ENCODE measurements around the gene MTREX. TPM values are rescaled to one million over a fixed set of nuclear protein-coding genes. Genes with fewer than 3 reads are reported as not detected.
A peak's percentile ranks its signal among the peaks of the same experiment; 100 is the strongest.

The MTREX gene
- total and polyA plus RNA-seq, 2 donors (not counting 1 experiment from before 2014, with no cell fraction given), result 7.9 to 94.0 TPM

DNA sequence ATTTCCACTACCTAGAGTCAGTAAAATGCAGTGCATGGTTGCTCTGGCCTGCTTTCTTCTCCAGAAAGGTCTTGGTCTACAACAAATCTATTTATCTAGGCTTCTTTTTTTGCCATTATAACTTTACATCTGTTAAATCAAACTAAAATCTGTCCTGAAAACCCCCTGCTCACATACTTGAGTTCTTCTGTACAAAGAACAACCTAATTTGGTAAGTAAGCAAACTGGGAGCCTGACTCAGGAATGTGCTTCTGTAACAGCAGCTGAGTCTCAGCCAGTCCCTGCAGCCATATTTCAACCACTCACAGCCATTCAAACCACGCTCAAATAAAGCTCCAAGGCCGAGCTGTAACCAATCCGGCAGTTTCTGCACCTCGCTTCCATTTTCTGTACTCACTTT, 131.2 kb downstream of the MTREX start:
- no peak for TF ChIP-seq EZH2 (IDR thresholded peaks at IDR 0.05; ENCODE audit: borderline replicate concordance, insufficient read depth, low read depth, low read length, poor library complexity, severe bottlenecking)
- TF ChIP-seq, protein P1, sequence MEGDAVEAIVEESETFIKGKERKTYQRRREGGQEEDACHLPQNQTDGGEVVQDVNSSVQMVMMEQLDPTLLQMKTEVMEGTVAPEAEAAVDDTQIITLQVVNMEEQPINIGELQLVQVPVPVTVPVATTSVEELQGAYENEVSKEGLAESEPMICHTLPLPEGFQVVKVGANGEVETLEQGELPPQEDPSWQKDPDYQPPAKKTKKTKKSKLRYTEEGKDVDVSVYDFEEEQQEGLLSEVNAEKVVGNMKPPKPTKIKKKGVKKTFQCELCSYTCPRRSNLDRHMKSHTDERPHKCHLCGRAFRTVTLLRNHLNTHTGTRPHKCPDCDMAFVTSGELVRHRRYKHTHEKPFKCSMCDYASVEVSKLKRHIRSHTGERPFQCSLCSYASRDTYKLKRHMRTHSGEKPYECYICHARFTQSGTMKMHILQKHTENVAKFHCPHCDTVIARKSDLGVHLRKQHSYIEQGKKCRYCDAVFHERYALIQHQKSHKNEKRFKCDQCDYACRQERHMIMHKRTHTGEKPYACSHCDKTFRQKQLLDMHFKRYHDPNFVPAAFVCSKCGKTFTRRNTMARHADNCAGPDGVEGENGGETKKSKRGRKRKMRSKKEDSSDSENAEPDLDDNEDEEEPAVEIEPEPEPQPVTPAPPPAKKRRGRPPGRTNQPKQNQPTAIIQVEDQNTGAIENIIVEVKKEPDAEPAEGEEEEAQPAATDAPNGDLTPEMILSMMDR (IDR thresholded peaks at IDR 0.05), result no peak
- H3K27ac Mint-ChIP-seq, result peak overlapping the region; percentile 8
- intact Hi-C loops (cut with micrococcal nuclease), result no loop called here
- Histone ChIP-seq H3K9ac (ENCODE audit: low read length) (no peak overlapping the region), H3K27ac (ENCODE audit: low read length in 2 of 2) (no peak overlapping the region), H4K20me1 (ENCODE audit: control insufficient read depth, insufficient read depth, low read length, poor library complexity, severe bottlenecking) (no peaks in the 10 kb centered on the region), H3K4me2 (replicated peaks; ENCODE audit: low read depth, low read length, poor library complexity, severe bottlenecking) (no peak overlapping the region), H3K9me3 (ENCODE audit: control extremely low read depth in 1 of 3, control insufficient read depth in 2 of 3, insufficient read depth in 1 of 3, low read length in 2 of 3) (peaks cover 0 to 9% (median 9%) of the 10 kb centered on the region in 3 donors), H3K79me2 (ENCODE audit: control insufficient read depth, insufficient read depth, low read length) (no peaks in the 10 kb centered on the region), H3K4me1 (ENCODE audit: control insufficient read depth in 2 of 2, insufficient read depth in 2 of 2, low read length in 2 of 2) (no peaks in the 10 kb centered on the region), H3K4me3 (ENCODE audit: control extremely low read depth in 1 of 5, extremely low read depth in 1 of 5, insufficient read depth in 1 of 5, low read depth in 2 of 5, low read length in 4 of 5) (no peak overlapping the region), H3K27me3 (replicated peaks in 1 of 4; ENCODE audit: control extremely low read depth in 1 of 4, control insufficient read depth in 3 of 4, insufficient read depth in 4 of 4, low read length in 3 of 4) (no peaks in the 10 kb centered on the region), H2AFZ (ENCODE audit: insufficient read depth, low read depth, low read length, poor library complexity, severe bottlenecking) (no peak overlapping the region), H3K36me3 (replicated peaks in 1 of 2; ENCODE audit: control extremely low read depth in 1 of 2, control insufficient read depth in 1 of 2, extremely low read depth in 1 of 2, insufficient read depth in 2 of 2, low read length in 1 of 2) (peaks cover 0 to 2% of the 10 kb centered on the region in 2 experiments)
- ChIA-PET POLR2A (no interaction called here), CTCF (interaction anchor here (0.5 kb wide), 1 partner anchor 148 kb away, joined by 5 read pairs; no protein-coding TSS in a partner anchor)
- H3K4me1 Mint-ChIP-seq, result peaks cover 4% of the 10 kb centered on the region
- no peak overlapping the region for H3K4me3 Mint-ChIP-seq
- ATAC-seq (ENCODE audit: low read depth) (no peak), DNase-seq (no peak)
- WGBS (ENCODE audit: insufficient coverage), result 91% methylated on average over 4 of the region's 4 CpGs
- H3K27me3 Mint-ChIP-seq, result no peaks in the 10 kb centered on the region
- H3K9me3 Mint-ChIP-seq (ENCODE audit: insufficient read depth), result peaks cover 9% of the 10 kb centered on the region

DNA sequence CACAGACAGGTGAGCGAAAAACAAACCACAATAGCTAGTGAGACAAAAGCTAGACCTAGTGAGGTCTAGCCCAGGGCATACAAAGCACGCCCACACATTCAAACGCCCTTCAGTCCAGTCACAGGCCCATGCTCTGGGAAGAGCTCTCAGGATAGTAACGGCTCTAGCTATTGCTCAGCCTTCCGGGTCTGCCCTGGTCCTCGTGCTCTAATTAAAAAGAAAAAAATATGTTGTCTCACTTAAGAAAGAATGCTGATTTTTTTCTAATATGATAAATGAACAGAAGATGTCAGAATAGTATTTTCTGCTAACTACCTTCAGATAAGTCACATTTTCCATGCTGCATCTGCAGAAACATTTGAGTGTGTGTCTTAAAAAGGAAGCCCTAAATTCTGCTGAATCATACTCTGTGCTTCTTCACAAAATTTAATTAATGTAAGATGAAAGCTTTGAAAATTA, 132.4 kb downstream of the MTREX start:
- peaks cover 2% of the 10 kb centered on the region for H3K9me3 Mint-ChIP-seq (ENCODE audit: insufficient read depth)
- intact Hi-C loops (cut with micrococcal nuclease), result no loop called here
- ChIA-PET POLR2A (no interaction called here), CTCF (no interaction called here)
- WGBS (ENCODE audit: insufficient coverage), result 80% methylated on average over 3 of the region's 6 CpGs
- Histone ChIP-seq H3K79me2 (ENCODE audit: control insufficient read depth, insufficient read depth, low read length) (no peaks in the 10 kb centered on the region), H3K4me3 (ENCODE audit: control extremely low read depth in 1 of 5, extremely low read depth in 1 of 5, insufficient read depth in 1 of 5, low read depth in 2 of 5, low read length in 4 of 5) (no peak overlapping the region), H3K27ac (ENCODE audit: low read length in 2 of 2) (no peak overlapping the region), H3K9me3 (ENCODE audit: control extremely low read depth in 1 of 3, control insufficient read depth in 2 of 3, insufficient read depth in 1 of 3, low read length in 2 of 3) (peaks cover 0 to 9% (median 3%) of the 10 kb centered on the region in 3 donors), H3K9ac (ENCODE audit: low read length) (no peak overlapping the region), H3K4me2 (replicated peaks; ENCODE audit: low read depth, low read length, poor library complexity, severe bottlenecking) (no peak overlapping the region), H3K4me1 (ENCODE audit: control insufficient read depth in 2 of 2, insufficient read depth in 2 of 2, low read length in 2 of 2) (no peaks in the 10 kb centered on the region), H3K27me3 (replicated peaks in 1 of 4; ENCODE audit: control extremely low read depth in 1 of 4, control insufficient read depth in 3 of 4, insufficient read depth in 4 of 4, low read length in 3 of 4) (no peaks in the 10 kb centered on the region), H4K20me1 (ENCODE audit: control insufficient read depth, insufficient read depth, low read length, poor library complexity, severe bottlenecking) (no peaks in the 10 kb centered on the region), H3K36me3 (replicated peaks in 1 of 2; ENCODE audit: control extremely low read depth in 1 of 2, control insufficient read depth in 1 of 2, extremely low read depth in 1 of 2, insufficient read depth in 2 of 2, low read length in 1 of 2) (peaks cover 0 to 2% of the 10 kb centered on the region in 2 experiments), H2AFZ (ENCODE audit: insufficient read depth, low read depth, low read length, poor library complexity, severe bottlenecking) (no peak overlapping the region)
- TF ChIP-seq, protein P1 (IDR thresholded peaks at IDR 0.05), result no peak
- no peak for TF ChIP-seq EZH2 (IDR thresholded peaks at IDR 0.05; ENCODE audit: borderline replicate concordance, insufficient read depth, low read depth, low read length, poor library complexity, severe bottlenecking)
- no peak for DNase-seq
- H3K27me3 Mint-ChIP-seq, result no peaks in the 10 kb centered on the region
- ATAC-seq (ENCODE audit: low read depth), result no peak
- H3K4me1 Mint-ChIP-seq, result peaks cover 4% of the 10 kb centered on the region
- no peak overlapping the region for H3K27ac Mint-ChIP-seq
- no peak overlapping the region for H3K4me3 Mint-ChIP-seq

Data from B cell (primary cell).